Testis (tissue), 3 donors: ENCODE data around the gene SRCAP. TPM values are rescaled to one million over a fixed set of nuclear protein-coding genes. Genes with fewer than 3 reads are reported as not detected.
A peak's percentile ranks its signal among the peaks of the same experiment; 100 is the strongest.

Source experiments
- DNase-seq: peaks from one replicate; pipeline ENCODE4 v3.0.0-alpha.2; 2019
- H3K27ac ChIP-seq, 2 donors: fragments of 200-600 bp; sonication (generic); one replicate each; pipeline ENCODE4 v1.5.1; 2019
- H3K27me3 ChIP-seq: fragments of 200-600 bp; sonication (generic); one replicate; pipeline ENCODE4 v1.5.1; 2019
- H3K36me3 ChIP-seq: fragments of 200-600 bp; sonication (generic); one replicate; pipeline ENCODE4 v1.5.1; 2017; ENCODE audit warnings: low read depth; ENCODE audit errors: missing control alignments
- H3K4me1 ChIP-seq: fragments of 200-600 bp; sonication (generic); one replicate; pipeline ENCODE4 v1.5.1; 2019
- H3K4me3 ChIP-seq, 2 donors: fragments of 200-600 bp; sonication (generic); one replicate each; pipeline ENCODE4 v1.5.1; 2017 to 2019
- H3K9me3 ChIP-seq: fragments of 200-600 bp; sonication (generic); one replicate; pipeline ENCODE4 v1.5.1; 2017
- POLR2A ChIP-seq: fragments of 450-650 bp; IDR thresholded peaks from one replicate; pipeline ENCODE4 v1.6.1; 2017; ENCODE audit warnings: antibody characterized with exemption, mild to moderate bottlenecking, moderate library complexity
- WGBS, 2 donors: methylation state at CpG; one replicate each; pipeline ENCODE4 v1.1.5; 2018; 5-methylcytosine and 5-hydroxymethylcytosine counted together
- intact Hi-C: fragments of 100-400 bp; cut with DNase I; formaldehyde crosslinking; loops from one replicate; pipeline ENCODE4 v1.15.1; 2023; ENCODE audit warnings: low total_unique reads
- polyA plus RNA-seq: library from polyadenylated mRNA; stranded (reverse); fragments of 350-450 nt; fragmentation: Illumina TruSeq; extraction: RNeasy Lipid Tissue Mini Kit (QIAGEN cat#74804); gene quantifications from one replicate; pipeline ENCODE4 v1.2.3, GENCODE V29; 2014; ENCODE audit warnings: low read depth, low replicate concordance; ENCODE audit not compliant: insufficient read depth
- total RNA-seq, 2 donors: library from RNA; depleted of rRNA; stranded (reverse); fragments of >200 nt; gene quantifications; one replicate each; pipeline ENCODE4 v1.2.3, GENCODE V29; 2016
- TF ChIP-seq, protein P1 (sequence below), 3 experiments: fragments of 450-650 bp in 2 of 3; fragments of 200-600 bp in 1 of 3; sonication (generic) in 1 of 3; IDR thresholded peaks; one replicate each; pipeline ENCODE4 v1.5.1; 2016 to 2019; ENCODE audit warnings: antibody characterized with exemption in 3 of 3, mild to moderate bottlenecking in 2 of 3, moderate library complexity in 1 of 3

SRCAP gene
- total and polyA plus RNA-seq, 3 donors from 2014 or later, result 44.3 to 80.8 (median 74.3) TPM

DNA sequence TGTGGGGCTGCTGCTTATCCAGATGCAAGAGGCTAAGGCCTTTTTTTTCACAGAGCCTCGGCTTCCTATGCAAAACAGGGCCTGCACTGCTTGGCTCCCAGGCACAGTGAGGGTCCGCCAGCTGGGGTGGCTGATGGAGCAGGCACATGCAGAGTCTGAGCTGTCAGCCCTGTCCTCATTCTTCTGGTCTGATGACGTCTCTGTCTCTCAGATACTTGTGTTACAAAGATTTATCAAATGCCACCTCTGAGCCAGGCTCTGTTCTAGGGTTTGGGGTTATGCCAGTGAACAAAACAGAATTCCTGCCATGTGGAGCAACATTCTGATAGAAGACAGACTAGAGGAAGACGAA, 67.9 kb downstream of the SRCAP start:
- no peaks in the 10 kb centered on the region for H3K9me3 ChIP-seq
- H3K4me3 ChIP-seq, result no peak overlapping the region
- H3K36me3 ChIP-seq, result no peaks in the 10 kb centered on the region
- H3K27ac ChIP-seq, result no peak overlapping the region
- H3K27me3 ChIP-seq, result no peaks in the 10 kb centered on the region
- peak; percentile 41 for DNase-seq
- TF ChIP-seq POLR2A, result no peak
- TF ChIP-seq, protein P1, sequence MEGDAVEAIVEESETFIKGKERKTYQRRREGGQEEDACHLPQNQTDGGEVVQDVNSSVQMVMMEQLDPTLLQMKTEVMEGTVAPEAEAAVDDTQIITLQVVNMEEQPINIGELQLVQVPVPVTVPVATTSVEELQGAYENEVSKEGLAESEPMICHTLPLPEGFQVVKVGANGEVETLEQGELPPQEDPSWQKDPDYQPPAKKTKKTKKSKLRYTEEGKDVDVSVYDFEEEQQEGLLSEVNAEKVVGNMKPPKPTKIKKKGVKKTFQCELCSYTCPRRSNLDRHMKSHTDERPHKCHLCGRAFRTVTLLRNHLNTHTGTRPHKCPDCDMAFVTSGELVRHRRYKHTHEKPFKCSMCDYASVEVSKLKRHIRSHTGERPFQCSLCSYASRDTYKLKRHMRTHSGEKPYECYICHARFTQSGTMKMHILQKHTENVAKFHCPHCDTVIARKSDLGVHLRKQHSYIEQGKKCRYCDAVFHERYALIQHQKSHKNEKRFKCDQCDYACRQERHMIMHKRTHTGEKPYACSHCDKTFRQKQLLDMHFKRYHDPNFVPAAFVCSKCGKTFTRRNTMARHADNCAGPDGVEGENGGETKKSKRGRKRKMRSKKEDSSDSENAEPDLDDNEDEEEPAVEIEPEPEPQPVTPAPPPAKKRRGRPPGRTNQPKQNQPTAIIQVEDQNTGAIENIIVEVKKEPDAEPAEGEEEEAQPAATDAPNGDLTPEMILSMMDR (IDR thresholded peaks at IDR 0.05), result no peak
- intact Hi-C loops, result no loop called here
- peaks cover 15% of the 10 kb centered on the region for H3K4me1 ChIP-seq
- 65 to 75% methylated on average over 4 of the region's 4 CpGs for WGBS, 2 donors

DNA sequence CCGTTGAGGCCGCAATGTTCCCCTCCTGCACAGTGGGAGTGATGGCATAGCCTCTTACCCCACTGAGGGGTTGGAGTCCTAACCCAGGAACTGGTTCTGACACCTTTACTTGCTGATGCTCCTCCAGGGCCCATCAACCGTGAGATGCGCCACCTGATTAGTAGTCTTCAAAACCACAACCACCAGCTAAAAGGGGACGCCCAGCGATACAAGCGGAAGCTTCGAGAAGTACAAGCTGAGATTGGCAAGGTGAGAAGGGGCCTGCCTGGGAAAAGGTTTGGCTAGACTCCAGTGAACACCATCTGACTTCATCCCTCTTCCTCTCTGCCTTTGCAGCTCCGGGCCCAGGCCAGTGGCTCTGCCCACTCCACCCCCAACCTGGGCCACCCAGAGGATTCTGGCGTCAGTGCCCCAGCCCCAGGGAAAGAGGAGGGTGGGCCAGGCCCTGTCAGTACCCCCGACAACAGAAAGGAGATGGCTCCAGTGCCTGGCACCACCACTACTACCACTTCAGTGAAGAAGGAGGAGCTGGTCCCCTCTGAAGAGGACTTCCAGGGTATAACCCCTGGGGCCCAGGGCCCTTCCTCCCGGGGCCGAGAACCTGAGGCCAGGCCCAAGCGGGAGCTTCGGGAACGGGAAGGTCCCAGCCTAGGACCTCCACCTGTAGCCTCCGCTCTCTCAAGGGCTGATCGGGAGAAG, 68.9 kb downstream of the SRCAP start:
- no peak for DNase-seq
- H3K27me3 ChIP-seq, result no peaks in the 10 kb centered on the region
- whole genome bisulfite sequencing, 2 donors, result 89 to 90% methylated on average over 11 to 18 of the region's 18 CpGs
- intact Hi-C loops, result no loop called here
- no peak overlapping the region for H3K27ac ChIP-seq
- no peaks in the 10 kb centered on the region for H3K36me3 ChIP-seq
- peaks cover 10% of the 10 kb centered on the region for H3K4me1 ChIP-seq
- TF ChIP-seq, protein P1 (IDR thresholded peaks at IDR 0.05), result no peak
- TF ChIP-seq POLR2A, result no peak
- no peak overlapping the region for H3K4me3 ChIP-seq
- H3K9me3 ChIP-seq, result no peaks in the 10 kb centered on the region

DNA sequence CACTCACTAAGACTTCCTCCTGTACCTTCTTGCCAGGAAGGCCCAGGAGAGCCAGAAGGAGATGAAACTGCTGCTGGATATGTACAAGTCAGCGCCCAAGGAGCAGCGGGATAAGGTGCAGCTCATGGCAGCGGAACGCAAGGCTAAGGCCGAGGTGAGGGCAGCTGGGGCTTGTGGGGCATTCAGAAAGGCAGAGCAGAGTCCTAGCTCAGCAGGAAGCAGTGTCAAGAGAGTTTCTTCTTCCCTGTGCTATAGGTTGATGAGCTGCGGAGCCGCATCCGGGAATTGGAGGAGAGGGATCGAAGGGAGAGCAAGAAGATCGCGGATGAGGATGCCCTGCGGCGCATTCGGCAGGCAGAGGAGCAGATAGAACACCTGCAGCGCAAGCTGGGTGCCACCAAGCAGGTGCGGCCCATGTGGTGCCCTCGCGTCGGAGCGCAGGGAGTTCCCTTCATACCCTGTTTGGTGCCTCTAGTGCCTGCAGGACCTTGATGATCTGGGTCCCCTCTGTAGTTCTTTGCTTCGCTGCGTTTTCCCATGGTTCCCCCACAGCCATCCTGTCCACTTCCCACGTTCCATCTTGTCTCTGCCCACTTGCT, 69.7 kb downstream of the SRCAP start:
- H3K9me3 ChIP-seq, result no peaks in the 10 kb centered on the region
- intact Hi-C loops, result no loop called here
- no peak overlapping the region for H3K4me3 ChIP-seq
- WGBS, 2 donors, result 94% methylated on average over 23 of the region's 23 CpGs
- H3K27ac ChIP-seq, result no peak overlapping the region
- TF ChIP-seq, protein P1 (IDR thresholded peaks at IDR 0.05), result no peak
- no peak for TF ChIP-seq POLR2A
- no peaks in the 10 kb centered on the region for H3K36me3 ChIP-seq
- H3K27me3 ChIP-seq, result no peaks in the 10 kb centered on the region
- DNase-seq, result no peak
- peaks cover 3% of the 10 kb centered on the region for H3K4me1 ChIP-seq

DNA sequence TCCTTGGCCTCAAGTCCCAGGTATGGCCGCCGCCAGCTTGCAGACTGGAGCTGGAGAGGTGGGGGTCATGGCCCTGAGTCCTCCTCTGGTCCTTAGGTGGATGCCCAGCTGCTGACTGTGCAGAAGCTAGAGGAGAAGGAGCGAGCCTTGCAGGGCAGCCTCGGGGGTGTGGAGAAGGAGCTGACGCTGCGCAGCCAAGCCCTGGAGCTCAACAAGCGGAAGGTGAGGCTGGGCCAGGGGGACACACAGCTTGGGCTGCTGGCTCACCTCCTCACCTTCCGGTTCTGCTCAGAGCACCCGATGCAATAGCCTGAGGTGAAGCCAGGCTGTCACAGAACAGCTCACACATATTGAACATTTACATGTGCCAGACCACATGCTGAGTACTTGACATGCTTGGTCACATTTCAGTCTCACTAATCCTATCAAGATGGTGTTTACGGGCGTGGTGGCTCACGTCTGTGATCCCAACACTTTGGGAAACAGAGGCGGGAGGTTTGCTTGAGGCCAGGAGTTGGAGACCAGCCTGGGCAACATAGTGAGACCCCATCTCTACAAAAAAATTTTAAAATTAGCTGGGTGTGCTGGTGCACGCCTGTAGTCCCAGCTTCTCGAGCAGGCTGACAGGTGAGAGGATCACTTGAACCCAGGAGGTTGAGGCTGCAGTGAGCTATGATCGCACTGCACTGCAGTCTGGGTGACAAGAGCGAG, 70.6 kb downstream of the SRCAP start:
- H3K4me3 ChIP-seq, result no peak overlapping the region
- WGBS, 2 donors, result 89 to 95% methylated on average over 17 of the region's 17 CpGs
- TF ChIP-seq POLR2A, result no peak
- TF ChIP-seq, protein P1 (IDR thresholded peaks at IDR 0.05), result no peak
- H3K27me3 ChIP-seq, result no peaks in the 10 kb centered on the region
- H3K4me1 ChIP-seq, result peaks cover 1% of the 10 kb centered on the region
- no peak overlapping the region for H3K27ac ChIP-seq
- no peak for DNase-seq
- no peaks in the 10 kb centered on the region for H3K9me3 ChIP-seq
- no peaks in the 10 kb centered on the region for H3K36me3 ChIP-seq
- intact Hi-C loops, result no loop called here
